ENCODE results near the gene C1QB.

DNA sequence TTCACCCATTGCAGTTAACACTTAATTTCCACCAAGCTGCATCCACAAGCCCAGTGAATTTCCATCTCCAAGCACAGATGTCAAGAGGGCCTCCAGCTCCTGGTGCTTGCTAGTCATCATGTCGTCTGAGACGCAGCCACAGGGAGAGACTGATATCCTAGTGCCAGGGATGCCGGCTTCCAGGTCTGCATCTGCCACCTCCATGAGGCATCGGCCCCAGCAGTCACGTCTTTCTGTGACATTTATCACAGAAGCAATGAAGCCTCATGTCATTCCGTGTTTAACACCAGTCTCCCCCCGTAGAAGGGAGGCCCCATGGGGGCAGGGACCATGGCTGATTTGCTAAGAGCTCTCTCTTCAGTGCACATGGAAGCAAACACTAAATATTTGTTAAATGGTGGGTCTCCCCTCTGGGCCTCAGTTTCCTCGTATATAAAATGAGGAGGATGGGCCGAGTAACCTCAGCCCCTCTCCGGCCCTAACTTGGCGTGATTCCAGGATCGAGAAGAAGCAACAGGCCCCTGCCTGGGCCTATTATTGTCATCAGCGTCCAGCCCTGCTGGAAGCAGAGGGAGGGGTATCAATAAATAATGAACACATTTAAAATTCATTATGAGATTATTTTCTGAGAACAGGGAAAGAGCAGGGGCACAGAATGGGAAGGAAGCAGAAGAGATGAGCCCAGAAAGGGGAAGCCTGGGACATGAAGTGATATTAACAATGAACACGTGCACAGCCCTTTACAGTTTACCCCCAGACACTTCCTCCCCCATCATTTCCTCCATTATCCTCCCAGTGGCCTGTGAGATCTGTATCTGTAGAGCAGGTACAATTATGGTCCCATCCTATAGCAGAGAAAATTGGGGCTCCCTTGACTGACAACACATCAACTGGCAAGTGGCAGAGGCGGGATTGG lies 837 bp upstream of the C1QB start:
- TF ChIP-seq, protein P1, sequence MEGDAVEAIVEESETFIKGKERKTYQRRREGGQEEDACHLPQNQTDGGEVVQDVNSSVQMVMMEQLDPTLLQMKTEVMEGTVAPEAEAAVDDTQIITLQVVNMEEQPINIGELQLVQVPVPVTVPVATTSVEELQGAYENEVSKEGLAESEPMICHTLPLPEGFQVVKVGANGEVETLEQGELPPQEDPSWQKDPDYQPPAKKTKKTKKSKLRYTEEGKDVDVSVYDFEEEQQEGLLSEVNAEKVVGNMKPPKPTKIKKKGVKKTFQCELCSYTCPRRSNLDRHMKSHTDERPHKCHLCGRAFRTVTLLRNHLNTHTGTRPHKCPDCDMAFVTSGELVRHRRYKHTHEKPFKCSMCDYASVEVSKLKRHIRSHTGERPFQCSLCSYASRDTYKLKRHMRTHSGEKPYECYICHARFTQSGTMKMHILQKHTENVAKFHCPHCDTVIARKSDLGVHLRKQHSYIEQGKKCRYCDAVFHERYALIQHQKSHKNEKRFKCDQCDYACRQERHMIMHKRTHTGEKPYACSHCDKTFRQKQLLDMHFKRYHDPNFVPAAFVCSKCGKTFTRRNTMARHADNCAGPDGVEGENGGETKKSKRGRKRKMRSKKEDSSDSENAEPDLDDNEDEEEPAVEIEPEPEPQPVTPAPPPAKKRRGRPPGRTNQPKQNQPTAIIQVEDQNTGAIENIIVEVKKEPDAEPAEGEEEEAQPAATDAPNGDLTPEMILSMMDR (IDR thresholded peaks at IDR 0.05; ENCODE audit: insufficient read depth, low read length) = no peak
- TF ChIP-seq POLR2AphosphoS5 (IDR thresholded peaks at IDR 0.05; ENCODE audit: low read depth) = no peak

Measured in HL-60 (cell line).